GM23338 (cell line): ENCODE results near the gene FABP6. TPM values are rescaled to one million over a fixed set of nuclear protein-coding genes. Genes with fewer than 3 reads are reported as not detected.

Experiments used
- ATAC-seq: fragments of 200-7000 bp; cut with Tn5 transposase; 3 replicates; pipeline ENCODE4 v1.9.1; 2020
- DNase-seq: peaks from one replicate; pipeline ENCODE4 v3.0.0-alpha.2; 2015; ENCODE audit warnings: low spot score
- H2AFZ ChIP-seq: fragments of 200-600 bp; sonication (generic); 2 replicates; pipeline ENCODE4 v1.8.0; 2016; ENCODE audit warnings: antibody characterized with exemption, mild to moderate bottlenecking, moderate library complexity
- H3F3A ChIP-seq: fragments of 200-600 bp; sonication (generic); replicated peaks from 2 replicates; pipeline ENCODE4 v1.8.0; 2017; ENCODE audit warnings: antibody characterized with exemption, mixed run types, low read depth
- H3K27ac ChIP-seq: fragments of 200-600 bp; sonication (generic); 2 replicates; pipeline ENCODE4 v1.6.1; 2016; ENCODE audit warnings: low read depth
- H3K27me3 ChIP-seq: fragments of 200-600 bp; sonication (generic); 2 replicates; pipeline ENCODE4 v1.8.0; 2016; ENCODE audit warnings: mild to moderate bottlenecking, mixed run types, moderate library complexity; ENCODE audit not compliant: insufficient read depth
- H3K36me3 ChIP-seq: fragments of 200-600 bp; sonication (generic); 2 replicates; pipeline ENCODE4 v1.8.0; 2016; ENCODE audit warnings: mild to moderate bottlenecking; ENCODE audit not compliant: insufficient read depth
- H3K4me1 ChIP-seq: fragments of 200-600 bp; sonication (generic); 2 replicates; pipeline ENCODE4 v1.8.0; 2016; ENCODE audit warnings: mild to moderate bottlenecking, moderate library complexity; ENCODE audit not compliant: insufficient read depth
- H3K4me2 ChIP-seq: fragments of 200-600 bp; sonication (generic); 2 replicates; pipeline ENCODE4 v1.7.1; 2017; ENCODE audit warnings: mixed run types
- H3K4me3 ChIP-seq: fragments of 200-600 bp; sonication (generic); 2 replicates; pipeline ENCODE4 v1.6.1; 2016; ENCODE audit warnings: mixed run types
- H3K79me2 ChIP-seq: fragments of 200-600 bp; sonication (generic); replicated peaks from 2 replicates; pipeline ENCODE4 v1.8.0; 2017; ENCODE audit warnings: mild to moderate bottlenecking; ENCODE audit not compliant: insufficient read depth
- H3K9me2 ChIP-seq: fragments of 200-600 bp; sonication (generic); 2 replicates; pipeline ENCODE4 v1.8.0; 2017; ENCODE audit not compliant: insufficient read depth
- H4K20me1 ChIP-seq: fragments of 200-600 bp; sonication (generic); replicated peaks from 2 replicates; pipeline ENCODE4 v1.8.0; 2017; ENCODE audit warnings: mild to moderate bottlenecking; ENCODE audit not compliant: insufficient read depth
- H3K27ac Mint-ChIP-seq: 2 replicates; pipeline ENCODE4 v1.8.0; 2020; ENCODE audit warnings: inconsistent platforms, mild to moderate bottlenecking, moderate library complexity, mixed read lengths
- H3K27me3 Mint-ChIP-seq: 3 replicates; pipeline ENCODE4 v1.8.0; 2022; ENCODE audit warnings: low read depth, mild to moderate bottlenecking, moderate library complexity, mixed read lengths, inconsistent platforms; ENCODE audit not compliant: insufficient read depth, poor library complexity
- H3K36me3 Mint-ChIP-seq: 3 replicates; pipeline ENCODE4 v1.8.0; 2021; ENCODE audit warnings: low read depth, mild to moderate bottlenecking, inconsistent platforms, moderate library complexity, mixed read lengths
- H3K4me1 Mint-ChIP-seq: 3 replicates; pipeline ENCODE4 v1.8.0; 2020; ENCODE audit warnings: mild to moderate bottlenecking, inconsistent platforms, mixed read lengths
- H3K4me3 Mint-ChIP-seq: 3 replicates; pipeline ENCODE4 v1.8.0; 2021; ENCODE audit warnings: moderate library complexity, mild to moderate bottlenecking, inconsistent platforms, mixed read lengths
- H3K9me3 Mint-ChIP-seq: 3 replicates; pipeline ENCODE4 v1.8.0; 2020; ENCODE audit warnings: moderate library complexity, mild to moderate bottlenecking, inconsistent platforms, mixed read lengths
- CREB1 ChIP-seq: fragments of 250-450 bp; sonication (Bioruptor Pico); IDR thresholded peaks from 2 replicates; pipeline ENCODE4 v1.5.0; 2020; ENCODE audit warnings: low read depth, mild to moderate bottlenecking, moderate library complexity
- EZH2 ChIP-seq: fragments of 200-600 bp; sonication (generic); IDR thresholded peaks from one replicate; pipeline ENCODE4 v1.8.0; 2017; ENCODE audit warnings: antibody characterized with exemption, mild to moderate bottlenecking, low read depth; ENCODE audit not compliant: unreplicated experiment
- EZH2phosphoT487 ChIP-seq: fragments of 200-600 bp; sonication (generic); IDR thresholded peaks from one replicate; pipeline ENCODE4 v1.8.1; 2018; ENCODE audit warnings: antibody characterized with exemption; ENCODE audit not compliant: unreplicated experiment
- JUNB ChIP-seq: IDR thresholded peaks from one replicate; pipeline ENCODE4 v1.6.1; 2016; ENCODE audit warnings: antibody characterized with exemption; ENCODE audit not compliant: unreplicated experiment
- POLR2AphosphoS5 ChIP-seq: IDR thresholded peaks from 2 replicates; pipeline ENCODE4 v1.6.1; 2016; ENCODE audit warnings: antibody characterized with exemption, low read depth
- STAT1 ChIP-seq: IDR thresholded peaks from one replicate; pipeline ENCODE4 v1.6.1; 2016; ENCODE audit warnings: antibody characterized with exemption; ENCODE audit not compliant: unreplicated experiment
- ZNF114 ChIP-seq: fragments of 250-450 bp; sonication (Bioruptor Pico); IDR thresholded peaks from 2 replicates; pipeline ENCODE4 v1.5.0; 2020; ENCODE audit warnings: mild to moderate bottlenecking, moderate library complexity
- ZNF331 ChIP-seq: fragments of 250-450 bp; sonication (Bioruptor Pico); IDR thresholded peaks from 2 replicates; pipeline ENCODE4 v1.5.0; 2020; ENCODE audit warnings: low read depth, mild to moderate bottlenecking, moderate library complexity
- polyA plus RNA-seq: library from polyadenylated mRNA; unstranded; fragments of >200 nt; fragmentation: Nextera tagmentation; extraction: Ambion mirVana; gene quantifications from 2 replicates; pipeline ENCODE4 v1.2.1, GENCODE V29; 2016
- total RNA-seq: library from RNA; depleted of rRNA; stranded (reverse); fragments of >200 nt; shearing (Covaris generic); gene quantifications from 2 replicates; pipeline ENCODE4 v1.2.3, GENCODE V29; 2014
- TF ChIP-seq, protein P1 (sequence below): IDR thresholded peaks from one replicate; pipeline ENCODE4 v1.6.1; 2018; ENCODE audit warnings: antibody characterized with exemption; ENCODE audit not compliant: unreplicated experiment
- TF ChIP-seq, protein P2 (sequence below), 2 experiments: fragments of 200-600 bp in 1 of 2; sonication (generic) in 1 of 2; conservative IDR thresholded peaks; 2 replicates each; pipeline versions ENCODE4 v1.5.1 to v1.6.1; 2016 to 2017; ENCODE audit warnings: antibody characterized with exemption in 2 of 2, low read depth in 2 of 2, mild to moderate bottlenecking in 2 of 2, moderate library complexity in 1 of 2

The FABP6 gene
- total and polyA plus RNA-seq, 2 experiments from 2014 or later: 2.2 to 7.5 TPM

DNA sequence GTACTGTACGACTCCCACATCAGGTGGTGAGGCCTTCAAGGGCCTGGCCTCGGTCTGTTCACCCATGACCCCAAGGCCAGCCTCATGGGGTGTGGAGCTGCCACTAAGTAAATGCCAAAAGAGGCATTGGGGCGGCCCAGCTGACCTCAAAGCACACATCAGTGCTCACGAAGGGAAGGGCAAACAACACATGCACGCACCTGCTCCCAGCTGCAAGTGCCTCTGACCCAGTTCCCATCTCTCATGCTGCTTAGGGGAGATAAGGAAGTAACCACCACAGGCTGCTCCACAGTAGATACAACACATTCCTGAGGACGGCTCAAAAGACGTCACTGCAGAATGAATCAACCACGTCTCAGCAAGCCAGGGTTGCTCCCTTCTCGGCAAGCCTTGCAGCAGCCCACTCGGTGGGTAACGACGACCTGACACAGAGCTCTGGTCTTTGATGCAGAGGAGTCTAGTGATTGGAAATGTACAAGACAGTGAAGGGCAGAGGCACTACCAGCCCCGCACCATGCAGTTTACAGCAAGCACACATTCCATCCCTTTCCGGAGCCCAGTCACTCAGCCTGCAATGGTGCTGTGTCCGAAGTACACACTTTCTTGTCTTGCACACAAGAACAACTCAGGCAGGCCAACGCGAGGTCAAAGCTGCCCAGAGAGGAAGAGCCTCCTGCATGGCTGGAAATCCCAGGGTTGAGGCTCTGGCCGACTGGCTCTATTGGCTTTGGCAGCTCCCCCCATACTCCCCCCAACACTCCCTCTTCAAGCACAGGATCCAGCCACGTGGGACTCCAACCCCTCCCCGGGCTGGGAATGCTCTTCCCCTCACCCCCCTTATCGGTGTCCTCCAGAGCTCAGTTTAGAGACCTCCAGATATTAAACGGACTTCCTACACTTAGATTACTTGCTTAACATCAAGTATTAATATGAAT is 31.8 kb downstream of the FABP6 start (continued):
- TF ChIP-seq, protein P1, sequence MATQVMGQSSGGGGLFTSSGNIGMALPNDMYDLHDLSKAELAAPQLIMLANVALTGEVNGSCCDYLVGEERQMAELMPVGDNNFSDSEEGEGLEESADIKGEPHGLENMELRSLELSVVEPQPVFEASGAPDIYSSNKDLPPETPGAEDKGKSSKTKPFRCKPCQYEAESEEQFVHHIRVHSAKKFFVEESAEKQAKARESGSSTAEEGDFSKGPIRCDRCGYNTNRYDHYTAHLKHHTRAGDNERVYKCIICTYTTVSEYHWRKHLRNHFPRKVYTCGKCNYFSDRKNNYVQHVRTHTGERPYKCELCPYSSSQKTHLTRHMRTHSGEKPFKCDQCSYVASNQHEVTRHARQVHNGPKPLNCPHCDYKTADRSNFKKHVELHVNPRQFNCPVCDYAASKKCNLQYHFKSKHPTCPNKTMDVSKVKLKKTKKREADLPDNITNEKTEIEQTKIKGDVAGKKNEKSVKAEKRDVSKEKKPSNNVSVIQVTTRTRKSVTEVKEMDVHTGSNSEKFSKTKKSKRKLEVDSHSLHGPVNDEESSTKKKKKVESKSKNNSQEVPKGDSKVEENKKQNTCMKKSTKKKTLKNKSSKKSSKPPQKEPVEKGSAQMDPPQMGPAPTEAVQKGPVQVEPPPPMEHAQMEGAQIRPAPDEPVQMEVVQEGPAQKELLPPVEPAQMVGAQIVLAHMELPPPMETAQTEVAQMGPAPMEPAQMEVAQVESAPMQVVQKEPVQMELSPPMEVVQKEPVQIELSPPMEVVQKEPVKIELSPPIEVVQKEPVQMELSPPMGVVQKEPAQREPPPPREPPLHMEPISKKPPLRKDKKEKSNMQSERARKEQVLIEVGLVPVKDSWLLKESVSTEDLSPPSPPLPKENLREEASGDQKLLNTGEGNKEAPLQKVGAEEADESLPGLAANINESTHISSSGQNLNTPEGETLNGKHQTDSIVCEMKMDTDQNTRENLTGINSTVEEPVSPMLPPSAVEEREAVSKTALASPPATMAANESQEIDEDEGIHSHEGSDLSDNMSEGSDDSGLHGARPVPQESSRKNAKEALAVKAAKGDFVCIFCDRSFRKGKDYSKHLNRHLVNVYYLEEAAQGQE: no peak
- no peak for TF ChIP-seq STAT1
- TF ChIP-seq, protein P2, sequence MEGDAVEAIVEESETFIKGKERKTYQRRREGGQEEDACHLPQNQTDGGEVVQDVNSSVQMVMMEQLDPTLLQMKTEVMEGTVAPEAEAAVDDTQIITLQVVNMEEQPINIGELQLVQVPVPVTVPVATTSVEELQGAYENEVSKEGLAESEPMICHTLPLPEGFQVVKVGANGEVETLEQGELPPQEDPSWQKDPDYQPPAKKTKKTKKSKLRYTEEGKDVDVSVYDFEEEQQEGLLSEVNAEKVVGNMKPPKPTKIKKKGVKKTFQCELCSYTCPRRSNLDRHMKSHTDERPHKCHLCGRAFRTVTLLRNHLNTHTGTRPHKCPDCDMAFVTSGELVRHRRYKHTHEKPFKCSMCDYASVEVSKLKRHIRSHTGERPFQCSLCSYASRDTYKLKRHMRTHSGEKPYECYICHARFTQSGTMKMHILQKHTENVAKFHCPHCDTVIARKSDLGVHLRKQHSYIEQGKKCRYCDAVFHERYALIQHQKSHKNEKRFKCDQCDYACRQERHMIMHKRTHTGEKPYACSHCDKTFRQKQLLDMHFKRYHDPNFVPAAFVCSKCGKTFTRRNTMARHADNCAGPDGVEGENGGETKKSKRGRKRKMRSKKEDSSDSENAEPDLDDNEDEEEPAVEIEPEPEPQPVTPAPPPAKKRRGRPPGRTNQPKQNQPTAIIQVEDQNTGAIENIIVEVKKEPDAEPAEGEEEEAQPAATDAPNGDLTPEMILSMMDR (conservative IDR thresholded peaks at IDR 0.05; ENCODE audit: low read depth in 2 of 2): no peak
- no peak for TF ChIP-seq JUNB
- no peak for TF ChIP-seq EZH2
- no peak for TF ChIP-seq ZNF331 (CRISPR knock-in tag)

DNA sequence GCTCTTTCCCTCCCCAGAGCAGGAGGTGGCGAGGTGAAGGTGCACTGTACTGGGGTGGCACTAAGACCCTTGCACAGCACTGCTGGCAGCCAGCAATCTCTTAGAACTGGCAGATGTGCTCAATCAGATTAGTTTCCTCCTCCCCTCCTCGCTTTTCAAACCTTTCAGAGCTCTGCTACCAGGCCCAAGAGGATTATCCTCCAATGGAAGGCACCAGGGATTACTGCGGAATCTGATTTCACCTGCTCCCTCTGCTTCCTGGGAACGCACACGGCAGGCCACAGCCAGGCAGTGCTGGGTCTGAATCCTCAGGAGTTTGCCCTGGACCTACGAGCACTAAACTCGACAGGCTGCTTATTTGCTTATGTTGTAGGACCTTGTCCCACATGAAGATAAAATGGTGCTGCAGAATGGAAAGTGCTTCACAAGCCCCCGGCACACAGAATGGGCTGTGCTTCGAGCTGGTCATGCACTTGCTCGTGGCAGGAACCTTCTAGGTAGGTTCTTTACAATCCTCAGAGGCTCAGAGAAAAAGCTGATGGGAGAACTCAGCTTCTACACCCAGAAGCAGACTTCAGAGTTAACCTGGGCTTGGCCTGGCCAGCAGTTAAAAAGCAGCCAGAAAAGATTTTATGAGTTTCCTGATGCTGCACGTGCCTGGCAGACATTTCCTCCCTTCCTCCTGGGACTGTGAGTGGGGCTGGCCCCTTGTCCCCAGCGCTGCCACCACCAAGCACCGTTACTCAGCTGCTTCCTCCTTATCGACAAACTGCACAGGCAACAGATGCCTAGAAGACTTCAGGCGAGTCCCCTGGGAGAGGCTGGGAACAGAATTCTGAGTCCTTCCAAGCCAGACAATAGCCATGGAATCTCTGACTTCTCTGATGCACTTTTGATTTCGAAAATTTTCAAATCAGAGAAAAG is 33.1 kb downstream of the FABP6 start:
- Histone ChIP-seq H4K20me1 (0 out of 2 replicates have a peak, but pooled peaks cover 7% of the 10 kb centered on the region), H3F3A (peaks cover 21% of the 10 kb centered on the region), H2AFZ (no peak overlapping the region), H3K27ac (peak overlapping the region; percentile 59; the same call in 1 of the 2 replicates), H3K9me2 (no peaks in the 10 kb centered on the region), H3K36me3 (peaks cover 6% of the 10 kb centered on the region; the same call in 1 of the 2 replicates), H3K4me1 (peaks cover 28% of the 10 kb centered on the region), H3K4me3 (no peak overlapping the region), H3K27me3 (no peaks in the 10 kb centered on the region), H3K4me2 (no peak overlapping the region), H3K79me2 (peaks cover 16% of the 10 kb centered on the region; the same call in 1 of the 2 replicates)
- no peaks in the 10 kb centered on the region for H3K9me3 Mint-ChIP-seq
- peaks cover 63% of the 10 kb centered on the region for H3K4me1 Mint-ChIP-seq
- peaks cover 4% of the 10 kb centered on the region for H3K27me3 Mint-ChIP-seq
- peak; percentile 52 for DNase-seq
- H3K4me3 Mint-ChIP-seq: no peak overlapping the region
- peaks cover 31% of the 10 kb centered on the region for H3K36me3 Mint-ChIP-seq
- H3K27ac Mint-ChIP-seq: peak overlapping the region; percentile 89
- peak; percentile 30 for ATAC-seq
- no peak for TF ChIP-seq POLR2AphosphoS5
- TF ChIP-seq, protein P2 (conservative IDR thresholded peaks at IDR 0.05; ENCODE audit: low read depth in 2 of 2): no peak
- TF ChIP-seq ZNF114 (CRISPR knock-in tag): no peak
- no peak for TF ChIP-seq CREB1
- TF ChIP-seq, protein P1: no peak
- no peak for TF ChIP-seq EZH2phosphoT487
- no peak for TF ChIP-seq ZNF331 (CRISPR knock-in tag)
